HEK293 (cell line): ENCODE measurements around the gene PARD3.

Experiments used
- ATF2 ChIP-seq: fragments of 450-650 bp; formaldehyde crosslinking; IDR thresholded peaks from 2 replicates; pipeline ENCODE4 v1.5.1; 2016; ENCODE audit warnings: missing biosample characterization, missing genetic modification characterization, low read depth
- CTCF ChIP-seq: fragments of 450-650 bp; formaldehyde crosslinking; IDR thresholded peaks from 2 replicates; pipeline ENCODE4 v1.5.1; 2016; ENCODE audit warnings: missing biosample characterization, missing genetic modification characterization
- MYNN ChIP-seq: fragments of 450-650 bp; formaldehyde crosslinking; IDR thresholded peaks from 2 replicates; pipeline ENCODE4 v1.5.1; 2016; ENCODE audit warnings: missing biosample characterization, missing genetic modification characterization, borderline replicate concordance
- YY1 ChIP-seq: fragments of 450-650 bp; formaldehyde crosslinking; IDR thresholded peaks from 2 replicates; pipeline ENCODE4 v1.5.1; 2018; ENCODE audit warnings: missing biosample characterization, missing genetic modification characterization
- ZNF76 ChIP-seq: fragments of 450-650 bp; formaldehyde crosslinking; IDR thresholded peaks from 2 replicates; pipeline ENCODE4; 2016; ENCODE audit warnings: low read depth, missing biosample characterization, missing genetic modification characterization, borderline replicate concordance

- no peak for TF ChIP-seq YY1 (tag by site-specific recombination)
- TF ChIP-seq ZNF76 (tag by site-specific recombination), result no peak
- no peak for TF ChIP-seq MYNN (tag by site-specific recombination)
- TF ChIP-seq CTCF (tag by site-specific recombination), result no peak
- TF ChIP-seq ATF2 (tag by site-specific recombination), result no peak
Observed at GRCh38 chr10:34697351-34698247, 117.5 kb downstream of the PARD3 start.
